Measurements from ENCODE around the gene CLNS1A. TPM values are rescaled to one million over a fixed set of nuclear protein-coding genes. Genes with fewer than 3 reads are reported as not detected.
A peak's percentile ranks its signal among the peaks of the same experiment; 100 is the strongest.

The CLNS1A gene
- polyA plus RNA-seq, 1 donor from 2014 or later = 179 TPM

GRCh38 chr11:77590194-77590782 lies 47.3 kb downstream of the CLNS1A start:
- Histone ChIP-seq H3K9ac (ENCODE audit: low read length) (peak overlapping the region; percentile 75), H3K36me3 (ENCODE audit: insufficient read depth, low read length) (no peaks in the 10 kb centered on the region), H3K4me2 (ENCODE audit: low read length) (peak overlapping the region; percentile 69), H3K4me3 (ENCODE audit: low read length) (peak overlapping the region; percentile 96), H3K27ac (ENCODE audit: low read length) (peak overlapping the region; percentile 41), H3F3A (ENCODE audit: insufficient read depth, low read length, poor library complexity, severe bottlenecking) (no peaks in the 10 kb centered on the region), H3K9me3 (ENCODE audit: low read length) (no peaks in the 10 kb centered on the region), H3K27me3 (ENCODE audit: insufficient read depth, low read depth, low read length) (no peaks in the 10 kb centered on the region), H3K9me2 (ENCODE audit: insufficient read depth, low read length) (no peaks in the 10 kb centered on the region), H3K79me2 (replicated peaks; ENCODE audit: insufficient read depth, low read length) (no peaks in the 10 kb centered on the region), H4K20me1 (ENCODE audit: insufficient read depth) (no peaks in the 10 kb centered on the region), H2AFZ (ENCODE audit: low read depth, low read length) (peak overlapping the region; percentile 60)
- TF ChIP-seq MXI1 (conservative IDR thresholded peaks at IDR 0.05; ENCODE audit: poor library complexity, severe bottlenecking) (peak; percentile 23), POLR2AphosphoS5 (IDR thresholded peaks at IDR 0.05) (peak; percentile 66), TAF1 (IDR thresholded peaks at IDR 0.05; ENCODE audit: low read depth) (no peak), CTCF (IDR thresholded peaks at IDR 0.05; ENCODE audit: poor library complexity, severe bottlenecking) (peak; percentile 28), EZH2 (IDR thresholded peaks at IDR 0.05; ENCODE audit: borderline replicate concordance, insufficient read depth, low read length, poor library complexity, severe bottlenecking) (no peak), SMC3 (conservative IDR thresholded peaks at IDR 0.05; ENCODE audit: poor library complexity) (peak; percentile 19), EP300 (conservative IDR thresholded peaks at IDR 0.05; ENCODE audit: poor library complexity, severe bottlenecking) (no peak), RAD21 (conservative IDR thresholded peaks at IDR 0.05) (no peak)
- TF ChIP-seq, protein P1, sequence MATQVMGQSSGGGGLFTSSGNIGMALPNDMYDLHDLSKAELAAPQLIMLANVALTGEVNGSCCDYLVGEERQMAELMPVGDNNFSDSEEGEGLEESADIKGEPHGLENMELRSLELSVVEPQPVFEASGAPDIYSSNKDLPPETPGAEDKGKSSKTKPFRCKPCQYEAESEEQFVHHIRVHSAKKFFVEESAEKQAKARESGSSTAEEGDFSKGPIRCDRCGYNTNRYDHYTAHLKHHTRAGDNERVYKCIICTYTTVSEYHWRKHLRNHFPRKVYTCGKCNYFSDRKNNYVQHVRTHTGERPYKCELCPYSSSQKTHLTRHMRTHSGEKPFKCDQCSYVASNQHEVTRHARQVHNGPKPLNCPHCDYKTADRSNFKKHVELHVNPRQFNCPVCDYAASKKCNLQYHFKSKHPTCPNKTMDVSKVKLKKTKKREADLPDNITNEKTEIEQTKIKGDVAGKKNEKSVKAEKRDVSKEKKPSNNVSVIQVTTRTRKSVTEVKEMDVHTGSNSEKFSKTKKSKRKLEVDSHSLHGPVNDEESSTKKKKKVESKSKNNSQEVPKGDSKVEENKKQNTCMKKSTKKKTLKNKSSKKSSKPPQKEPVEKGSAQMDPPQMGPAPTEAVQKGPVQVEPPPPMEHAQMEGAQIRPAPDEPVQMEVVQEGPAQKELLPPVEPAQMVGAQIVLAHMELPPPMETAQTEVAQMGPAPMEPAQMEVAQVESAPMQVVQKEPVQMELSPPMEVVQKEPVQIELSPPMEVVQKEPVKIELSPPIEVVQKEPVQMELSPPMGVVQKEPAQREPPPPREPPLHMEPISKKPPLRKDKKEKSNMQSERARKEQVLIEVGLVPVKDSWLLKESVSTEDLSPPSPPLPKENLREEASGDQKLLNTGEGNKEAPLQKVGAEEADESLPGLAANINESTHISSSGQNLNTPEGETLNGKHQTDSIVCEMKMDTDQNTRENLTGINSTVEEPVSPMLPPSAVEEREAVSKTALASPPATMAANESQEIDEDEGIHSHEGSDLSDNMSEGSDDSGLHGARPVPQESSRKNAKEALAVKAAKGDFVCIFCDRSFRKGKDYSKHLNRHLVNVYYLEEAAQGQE (IDR thresholded peaks at IDR 0.05; ENCODE audit: borderline replicate concordance) = no peak

DNA sequence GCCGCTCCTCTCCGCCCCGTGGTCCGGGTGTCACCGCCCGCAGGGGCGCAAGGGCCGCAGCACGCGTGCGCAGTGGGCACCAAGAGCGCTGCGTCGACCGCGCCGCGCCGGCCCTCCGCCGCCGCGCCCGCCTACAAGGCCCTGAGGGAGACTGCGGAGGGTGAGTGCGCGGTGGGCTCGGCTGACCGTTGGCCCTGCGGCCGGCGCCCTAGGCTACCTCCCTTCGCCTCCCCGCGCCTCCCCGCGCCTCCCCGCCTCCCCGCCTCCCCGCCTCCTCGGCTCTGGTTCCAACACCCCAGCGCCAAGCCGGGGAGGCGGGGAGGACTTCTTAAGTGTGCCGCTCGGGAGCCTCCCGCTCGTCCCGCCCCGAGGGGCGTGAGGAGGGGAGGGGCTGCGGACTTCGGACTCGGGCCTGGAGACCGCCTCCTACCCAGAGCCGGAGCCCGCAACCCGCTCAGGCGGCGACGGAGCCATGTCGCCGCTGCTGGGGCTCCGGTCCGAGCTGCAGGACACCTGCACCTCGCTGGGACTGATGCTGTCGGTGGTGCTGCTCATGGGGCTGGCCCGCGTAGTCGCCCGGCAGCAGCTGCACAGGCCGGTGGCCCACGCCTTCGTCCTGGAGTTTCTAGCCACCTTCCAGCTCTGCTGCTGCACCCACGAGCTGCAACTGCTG lies 47.9 kb downstream of the CLNS1A start, which contains the start of gene AQP11:
AQP11 (plus strand) TSS at position 433 of the 673 bp plus-strand sequence; CDS start at position 473, 40 bp downstream.
- TF ChIP-seq MXI1 (conservative IDR thresholded peaks at IDR 0.05; ENCODE audit: poor library complexity, severe bottlenecking) (peak; percentile 16), SMC3 (conservative IDR thresholded peaks at IDR 0.05; ENCODE audit: poor library complexity) (no peak), TAF1 (IDR thresholded peaks at IDR 0.05; ENCODE audit: low read depth) (peak; percentile 70), POLR2AphosphoS5 (IDR thresholded peaks at IDR 0.05) (peak; percentile 67)
- no peaks in the 10 kb centered on the region for H3K9me2 ChIP-seq (ENCODE audit: insufficient read depth, low read length)
- H3K27me3 ChIP-seq (ENCODE audit: insufficient read depth, low read depth, low read length) = no peaks in the 10 kb centered on the region
- no peaks in the 10 kb centered on the region for H3F3A ChIP-seq (ENCODE audit: insufficient read depth, low read length, poor library complexity, severe bottlenecking)
- peak within 1 kb of the TSS; percentile 96 for H3K4me3 ChIP-seq (ENCODE audit: low read length)
- H3K36me3 ChIP-seq (ENCODE audit: insufficient read depth, low read length) = no peaks in the 10 kb centered on the region
- peak within 1 kb of the TSS; percentile 75 for H3K9ac ChIP-seq (ENCODE audit: low read length)
- no peaks in the 10 kb centered on the region for H3K79me2 ChIP-seq (replicated peaks; ENCODE audit: insufficient read depth, low read length)
- H3K9me3 ChIP-seq (ENCODE audit: low read length) = no peaks in the 10 kb centered on the region
- peak within 1 kb of the TSS; percentile 47 for H3K27ac ChIP-seq (ENCODE audit: low read length)
- H4K20me1 ChIP-seq (ENCODE audit: insufficient read depth) = no peaks in the 10 kb centered on the region
- H3K4me2 ChIP-seq (ENCODE audit: low read length) = peak within 1 kb of the TSS; percentile 69
- peak within 1 kb of the TSS; percentile 60 for H2AFZ ChIP-seq (ENCODE audit: low read depth, low read length)

All from neural cell (in vitro differentiated cells).